OCI-LY1 (cell line): ENCODE data around the gene HTT.

Source experiments
- EZH2 ChIP-seq: fragments of 200-600 bp; sonication (generic), shearing (Covaris generic); IDR thresholded peaks from 2 replicates; pipeline ENCODE4 v1.8.0; 2017; ENCODE audit warnings: borderline replicate concordance, mixed run types, mild to moderate bottlenecking, antibody characterized with exemption, low read length, moderate library complexity, mixed read lengths
- TF ChIP-seq, protein P1 (sequence below): fragments of 200-600 bp; sonication (generic), shearing (Covaris generic); IDR thresholded peaks from 2 replicates; pipeline ENCODE4 v1.5.1; 2017; ENCODE audit warnings: mild to moderate bottlenecking, antibody characterized with exemption, low read length, moderate library complexity, mixed read lengths

DNA sequence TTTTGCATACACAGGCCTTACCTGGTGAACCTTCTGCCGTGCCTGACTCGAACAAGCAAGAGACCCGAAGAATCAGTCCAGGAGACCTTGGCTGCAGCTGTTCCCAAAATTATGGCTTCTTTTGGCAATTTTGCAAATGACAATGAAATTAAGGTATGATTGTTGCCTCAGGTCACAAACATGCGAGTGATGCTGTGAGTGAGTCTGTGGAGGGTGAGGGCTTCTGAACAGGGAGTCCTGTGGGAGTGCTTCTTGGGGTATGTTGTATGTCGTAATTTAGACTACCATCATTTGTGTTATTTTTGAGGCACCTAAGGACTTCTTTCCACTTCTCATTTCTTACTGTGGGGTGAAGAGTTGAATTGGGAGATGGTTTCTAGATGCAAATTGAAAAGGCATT, 32.8 kb downstream of the HTT start:
- TF ChIP-seq, protein P1, sequence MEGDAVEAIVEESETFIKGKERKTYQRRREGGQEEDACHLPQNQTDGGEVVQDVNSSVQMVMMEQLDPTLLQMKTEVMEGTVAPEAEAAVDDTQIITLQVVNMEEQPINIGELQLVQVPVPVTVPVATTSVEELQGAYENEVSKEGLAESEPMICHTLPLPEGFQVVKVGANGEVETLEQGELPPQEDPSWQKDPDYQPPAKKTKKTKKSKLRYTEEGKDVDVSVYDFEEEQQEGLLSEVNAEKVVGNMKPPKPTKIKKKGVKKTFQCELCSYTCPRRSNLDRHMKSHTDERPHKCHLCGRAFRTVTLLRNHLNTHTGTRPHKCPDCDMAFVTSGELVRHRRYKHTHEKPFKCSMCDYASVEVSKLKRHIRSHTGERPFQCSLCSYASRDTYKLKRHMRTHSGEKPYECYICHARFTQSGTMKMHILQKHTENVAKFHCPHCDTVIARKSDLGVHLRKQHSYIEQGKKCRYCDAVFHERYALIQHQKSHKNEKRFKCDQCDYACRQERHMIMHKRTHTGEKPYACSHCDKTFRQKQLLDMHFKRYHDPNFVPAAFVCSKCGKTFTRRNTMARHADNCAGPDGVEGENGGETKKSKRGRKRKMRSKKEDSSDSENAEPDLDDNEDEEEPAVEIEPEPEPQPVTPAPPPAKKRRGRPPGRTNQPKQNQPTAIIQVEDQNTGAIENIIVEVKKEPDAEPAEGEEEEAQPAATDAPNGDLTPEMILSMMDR: no peak
- no peak for TF ChIP-seq EZH2
